Colonic mucosa (tissue), 4 donors: ENCODE results near the gene CELF3. TPM values are rescaled to one million over a fixed set of nuclear protein-coding genes. Genes with fewer than 3 reads are reported as not detected.

Source experiments
- DNase-seq: peaks from one replicate; pipeline ENCODE4 v3.0.0-alpha.2; 2020
- H3K27ac ChIP-seq: fragments of 200-600 bp; one replicate; pipeline ENCODE4 v1.8.0; 2021
- H3K27me3 ChIP-seq: fragments of 200-600 bp; one replicate; pipeline ENCODE4 v1.8.0; 2021
- H3K36me3 ChIP-seq: fragments of 200-600 bp; one replicate; pipeline ENCODE4 v1.8.0; 2021
- H3K4me1 ChIP-seq: fragments of 200-600 bp; one replicate; pipeline ENCODE4 v1.8.0; 2021; ENCODE audit warnings: mild to moderate bottlenecking
- H3K4me3 ChIP-seq: fragments of 200-600 bp; one replicate; pipeline ENCODE4 v1.8.0; 2021
- H3K9ac ChIP-seq, 2 donors: one replicate each; pipeline ENCODE4 v1.7.0; 2013; ENCODE audit warnings: control low read depth in 2 of 2, low read depth in 2 of 2, low read length in 2 of 2
- H3K9me3 ChIP-seq: fragments of 200-600 bp; one replicate; pipeline ENCODE4 v1.8.0; 2021
- CTCF ChIP-seq: fragments of 200-600 bp; IDR thresholded peaks from one replicate; pipeline ENCODE4 v1.8.0; 2022; ENCODE audit warnings: antibody characterized with exemption, mild to moderate bottlenecking
- intact Hi-C: fragments of 100-400 bp; cut with DNase I; formaldehyde crosslinking; loops from one replicate; pipeline ENCODE4 v1.14.1; 2022
- total RNA-seq, 2 donors: library from RNA; stranded (reverse); fragmentation: NEBNext Ultra II Directional in 1 of 2; extraction: Animal tissue kit (Norgen Biotek cat#: 25700) in 1 of 2; gene quantifications; one replicate each; pipeline ENCODE4 v1.2.1, GENCODE V29; 2021
- donor health status: healthy.
- donor health status: DM: no; HTN: no; CAD: no.
- donor health status: DM: no; HTN: no; CAD: no.

Gene CELF3
- total RNA-seq, 2 donors from 2014 or later: 2.7 to 2.8 TPM

- no peaks in the 10 kb centered on the region for H3K9me3 ChIP-seq
- H3K4me3 ChIP-seq: no peak overlapping the region
- H3K4me1 ChIP-seq: no peaks in the 10 kb centered on the region
- no peak overlapping the region for H3K27ac ChIP-seq
- H3K36me3 ChIP-seq: peaks cover 11% of the 10 kb centered on the region
- H3K27me3 ChIP-seq: no peaks in the 10 kb centered on the region
- no peak overlapping the region for H3K9ac ChIP-seq
- no peak for TF ChIP-seq CTCF
- intact Hi-C loops: no loop called here
- DNase-seq: no peak
Observed at GRCh38 chr1:151759241-151759640, 42.6 kb upstream of the CELF3 start.

GRCh38 chr1:151756291-151756690 lies 39.7 kb upstream of the CELF3 start:
- Histone ChIP-seq H3K9me3 (no peaks in the 10 kb centered on the region), H3K27ac (no peak overlapping the region), H3K27me3 (no peaks in the 10 kb centered on the region), H3K4me3 (no peak overlapping the region), H3K4me1 (no peaks in the 10 kb centered on the region), H3K36me3 (peaks cover 4% of the 10 kb centered on the region), H3K9ac (no peak overlapping the region)
- no peak for TF ChIP-seq CTCF
- intact Hi-C loops: no loop called here
- no peak for DNase-seq

GRCh38 chr1:151741516-151741915 lies 24.9 kb upstream of the CELF3 start:
- intact Hi-C loops: no loop called here
- no peak for TF ChIP-seq CTCF
- H3K9ac ChIP-seq: no peak overlapping the region
- H3K4me1 ChIP-seq: no peaks in the 10 kb centered on the region
- H3K36me3 ChIP-seq: no peaks in the 10 kb centered on the region
- no peak for DNase-seq
- no peaks in the 10 kb centered on the region for H3K9me3 ChIP-seq
- no peak overlapping the region for H3K4me3 ChIP-seq
- no peak overlapping the region for H3K27ac ChIP-seq
- H3K27me3 ChIP-seq: no peaks in the 10 kb centered on the region

- H3K4me3 ChIP-seq: no peak overlapping the region
- H3K9ac ChIP-seq: no peak overlapping the region
- H3K4me1 ChIP-seq: no peaks in the 10 kb centered on the region
- no peaks in the 10 kb centered on the region for H3K27me3 ChIP-seq
- intact Hi-C loops: loop anchor here (5.0 to 10.0 kb wide), 2 partner anchors 147 to 295 kb away; no protein-coding TSS in a partner anchor
- no peaks in the 10 kb centered on the region for H3K9me3 ChIP-seq
- no peaks in the 10 kb centered on the region for H3K36me3 ChIP-seq
- no peak for DNase-seq
- H3K27ac ChIP-seq: no peak overlapping the region
- no peak for TF ChIP-seq CTCF
Observed at GRCh38 chr1:151739590-151740355, 23.2 kb upstream of the CELF3 start.

GRCh38 chr1:151737479-151737878 lies 20.9 kb upstream of the CELF3 start:
- no peak for DNase-seq
- no peak for TF ChIP-seq CTCF
- H3K36me3 ChIP-seq: no peaks in the 10 kb centered on the region
- H3K4me1 ChIP-seq: no peaks in the 10 kb centered on the region
- H3K9me3 ChIP-seq: no peaks in the 10 kb centered on the region
- intact Hi-C loops: loop anchor here (5.0 to 10.0 kb wide), 2 partner anchors 145 to 293 kb away; no protein-coding TSS in a partner anchor
- H3K4me3 ChIP-seq: no peak overlapping the region
- H3K27me3 ChIP-seq: no peaks in the 10 kb centered on the region
- H3K27ac ChIP-seq: no peak overlapping the region
- H3K9ac ChIP-seq: no peak overlapping the region
